Measurements from ENCODE around the gene PLA2G4B.

PLA2G4B gene, protein sequence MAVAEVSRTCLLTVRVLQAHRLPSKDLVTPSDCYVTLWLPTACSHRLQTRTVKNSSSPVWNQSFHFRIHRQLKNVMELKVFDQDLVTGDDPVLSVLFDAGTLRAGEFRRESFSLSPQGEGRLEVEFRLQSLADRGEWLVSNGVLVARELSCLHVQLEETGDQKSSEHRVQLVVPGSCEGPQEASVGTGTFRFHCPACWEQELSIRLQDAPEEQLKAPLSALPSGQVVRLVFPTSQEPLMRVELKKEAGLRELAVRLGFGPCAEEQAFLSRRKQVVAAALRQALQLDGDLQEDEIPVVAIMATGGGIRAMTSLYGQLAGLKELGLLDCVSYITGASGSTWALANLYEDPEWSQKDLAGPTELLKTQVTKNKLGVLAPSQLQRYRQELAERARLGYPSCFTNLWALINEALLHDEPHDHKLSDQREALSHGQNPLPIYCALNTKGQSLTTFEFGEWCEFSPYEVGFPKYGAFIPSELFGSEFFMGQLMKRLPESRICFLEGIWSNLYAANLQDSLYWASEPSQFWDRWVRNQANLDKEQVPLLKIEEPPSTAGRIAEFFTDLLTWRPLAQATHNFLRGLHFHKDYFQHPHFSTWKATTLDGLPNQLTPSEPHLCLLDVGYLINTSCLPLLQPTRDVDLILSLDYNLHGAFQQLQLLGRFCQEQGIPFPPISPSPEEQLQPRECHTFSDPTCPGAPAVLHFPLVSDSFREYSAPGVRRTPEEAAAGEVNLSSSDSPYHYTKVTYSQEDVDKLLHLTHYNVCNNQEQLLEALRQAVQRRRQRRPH

DNA sequence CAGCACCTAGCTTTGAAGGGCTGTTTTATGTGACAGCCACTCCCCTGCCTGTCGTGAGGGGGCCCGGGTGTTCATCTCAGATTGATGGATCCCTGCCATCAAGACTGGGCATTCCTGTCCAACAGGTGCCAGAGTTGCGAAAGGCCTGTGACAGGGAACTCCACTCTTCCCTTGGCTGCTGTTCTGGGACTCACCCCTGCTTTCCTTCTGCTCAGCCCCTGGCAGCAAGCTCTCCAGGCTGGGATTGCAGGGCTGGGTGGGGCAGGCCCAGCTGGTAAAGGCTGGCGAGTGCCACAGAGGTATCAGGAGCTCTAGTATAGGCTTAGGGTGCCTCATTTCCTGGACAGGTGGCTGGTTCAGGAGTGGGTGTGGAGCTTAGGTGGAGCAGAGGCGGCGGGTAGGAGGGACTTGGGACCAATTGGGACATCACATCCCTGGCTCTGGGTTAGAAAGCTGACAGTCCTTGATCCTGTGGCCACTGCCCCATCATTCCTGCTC, at the start of gene PLA2G4B:
Gene PLA2G4B (plus strand): TSS at position 448 of the 498 bp plus-strand sequence. CDS start 67 bp downstream, outside the sequence.
- no peak for DNase-seq (ENCODE audit: low read depth)

DNA sequence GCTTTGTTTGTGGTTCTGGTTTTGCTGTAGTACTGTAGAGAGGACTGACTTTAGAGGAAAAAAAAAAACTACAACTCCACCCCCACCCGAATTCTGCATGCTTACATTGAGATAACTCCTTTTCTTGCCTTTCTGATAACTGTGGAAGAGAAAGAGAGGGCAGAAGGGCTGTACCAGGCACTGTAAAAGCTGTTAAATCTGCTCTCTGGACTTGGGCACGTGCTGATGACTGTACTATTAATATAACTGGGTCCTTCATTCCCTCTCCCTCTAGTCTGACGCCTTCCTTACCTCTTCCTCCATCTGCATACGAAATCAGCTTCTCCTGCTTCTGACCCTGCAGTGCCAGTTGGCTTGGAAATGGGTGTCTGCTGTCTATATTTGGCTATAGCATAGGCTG, 49.4 kb upstream of the PLA2G4B start:
- DNase-seq (ENCODE audit: low read depth): no peak

DNA sequence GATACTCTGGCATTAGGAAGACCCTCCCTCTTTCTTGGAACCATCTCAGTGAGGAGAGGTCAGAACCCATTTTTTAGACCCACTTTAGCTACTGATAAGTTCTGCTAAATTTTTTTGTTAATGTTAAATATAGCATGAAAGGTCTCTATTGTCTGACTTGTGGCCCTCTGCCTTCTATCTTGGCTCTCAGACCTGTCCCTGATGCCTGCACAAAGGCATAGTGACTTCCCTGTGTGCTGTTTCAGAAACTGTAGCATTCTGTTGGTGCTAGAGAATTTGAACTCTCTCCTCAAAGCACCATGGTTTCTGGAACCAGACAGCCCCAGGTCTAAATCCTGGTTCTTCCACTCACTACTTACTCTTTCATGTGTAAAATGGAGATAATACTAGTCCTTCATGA, 49.0 kb upstream of the PLA2G4B start:
- DNase-seq (ENCODE audit: low read depth): no peak

DNA sequence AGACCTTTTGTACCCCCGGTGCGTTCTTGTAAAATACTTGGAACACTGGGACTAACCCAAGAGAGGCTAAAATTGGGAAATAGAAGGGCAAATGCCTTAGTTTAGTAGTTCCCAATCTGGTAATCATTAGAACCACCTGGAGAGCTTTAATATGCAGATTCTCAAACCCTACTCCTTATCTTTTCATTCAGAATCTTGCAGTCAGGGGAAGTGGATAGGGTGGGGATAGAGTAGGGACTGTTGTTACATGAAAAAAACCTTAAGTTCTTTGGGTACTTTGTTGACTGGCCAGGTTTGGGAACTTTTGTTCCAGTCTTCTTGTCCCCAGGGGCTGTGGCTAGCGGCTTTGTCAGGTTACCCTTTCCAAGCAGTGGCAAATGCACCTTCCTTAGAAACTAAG, 48.5 kb upstream of the PLA2G4B start:
- DNase-seq (ENCODE audit: low read depth): no peak

DNA sequence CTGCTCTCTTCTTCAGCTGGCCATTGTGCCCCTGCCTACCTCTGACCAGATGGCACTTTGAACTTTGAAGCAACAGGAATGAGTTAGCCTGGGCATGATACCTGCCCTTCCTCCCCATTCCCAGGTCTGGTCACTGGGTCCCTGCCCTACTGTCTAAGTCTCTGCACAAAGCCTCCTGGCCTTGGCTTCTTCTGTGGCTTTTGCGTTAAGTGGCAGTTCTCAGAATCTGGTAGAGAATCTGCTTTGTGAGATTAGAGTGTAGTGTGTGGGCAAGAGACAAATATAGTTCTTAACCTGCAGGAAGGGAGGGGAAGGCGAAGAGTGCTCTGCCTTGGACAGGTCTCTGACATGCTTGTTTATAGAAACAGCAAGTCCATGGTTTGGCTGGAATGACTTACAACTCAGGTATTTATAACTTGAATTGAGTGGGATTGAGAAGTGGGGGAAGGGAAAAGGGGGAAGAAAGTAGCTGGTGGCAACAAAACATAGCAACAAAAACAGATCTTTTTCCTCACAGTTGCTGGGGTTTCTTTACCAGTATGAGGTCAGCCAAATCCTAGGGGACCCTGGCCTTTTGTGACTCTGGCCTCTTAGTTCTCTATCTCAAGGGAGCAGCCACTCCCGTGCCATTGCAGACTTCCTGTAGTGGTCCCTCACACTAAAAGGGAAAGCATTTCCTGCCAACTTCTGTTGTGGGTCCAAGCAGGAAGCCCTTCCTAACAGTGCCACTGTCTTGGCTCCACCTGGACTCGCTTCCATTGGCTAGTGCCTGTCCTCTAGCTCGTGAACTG, 47.7 kb upstream of the PLA2G4B start:
- DNase-seq (ENCODE audit: low read depth): peak; percentile 82

DNA sequence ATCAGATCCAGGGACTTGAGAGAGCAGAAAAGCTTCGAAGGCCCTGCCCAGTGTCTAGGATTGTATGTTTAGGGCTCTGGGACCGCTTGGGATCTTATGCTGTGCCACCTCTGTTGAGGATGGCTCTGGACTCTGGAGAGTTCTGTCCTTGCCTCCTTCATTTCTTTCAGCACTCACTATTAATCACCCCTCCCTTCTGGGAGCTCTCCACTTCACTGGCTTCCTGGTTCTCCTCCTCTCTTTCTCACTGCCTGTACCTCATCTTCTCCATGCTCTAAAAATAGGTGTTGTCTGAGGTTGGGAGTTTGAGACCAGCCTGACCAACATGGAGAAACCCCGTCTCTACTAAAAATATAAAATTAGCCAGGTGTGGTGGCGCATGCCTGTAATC, 47.1 kb upstream of the PLA2G4B start:
- DNase-seq (ENCODE audit: low read depth): no peak

DNA sequence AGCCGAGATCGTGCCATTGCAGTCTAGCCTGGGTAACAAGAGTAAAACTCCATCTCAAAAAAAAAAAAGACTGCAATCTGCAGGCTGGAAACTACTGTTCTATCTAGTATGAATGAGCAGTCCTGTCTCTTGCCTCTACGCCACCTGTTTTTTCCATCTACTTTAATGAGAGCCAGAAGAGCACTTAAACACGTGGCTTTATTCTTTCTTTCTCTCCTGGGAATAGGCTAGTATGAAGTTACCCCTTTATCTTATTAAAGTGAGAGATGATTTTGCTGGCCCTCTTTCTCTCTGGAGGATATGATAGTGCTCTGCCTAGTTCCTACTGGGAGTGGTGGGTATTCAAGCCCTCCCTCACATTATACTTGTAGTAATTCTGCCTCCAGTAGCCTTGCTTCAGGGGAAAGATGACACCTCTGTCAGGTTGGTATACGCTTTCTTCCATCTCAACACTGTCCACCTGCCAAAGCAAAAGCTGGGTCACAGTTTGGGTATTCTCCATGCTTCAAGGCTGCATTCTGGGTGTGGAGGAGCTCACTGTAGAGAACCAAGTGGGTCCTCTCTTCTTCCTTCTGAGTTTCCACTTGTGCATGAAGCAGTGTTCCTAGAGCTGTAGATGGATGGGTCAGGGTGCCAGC, 46.5 kb upstream of the PLA2G4B start:
- DNase-seq (ENCODE audit: low read depth): no peak

DNA sequence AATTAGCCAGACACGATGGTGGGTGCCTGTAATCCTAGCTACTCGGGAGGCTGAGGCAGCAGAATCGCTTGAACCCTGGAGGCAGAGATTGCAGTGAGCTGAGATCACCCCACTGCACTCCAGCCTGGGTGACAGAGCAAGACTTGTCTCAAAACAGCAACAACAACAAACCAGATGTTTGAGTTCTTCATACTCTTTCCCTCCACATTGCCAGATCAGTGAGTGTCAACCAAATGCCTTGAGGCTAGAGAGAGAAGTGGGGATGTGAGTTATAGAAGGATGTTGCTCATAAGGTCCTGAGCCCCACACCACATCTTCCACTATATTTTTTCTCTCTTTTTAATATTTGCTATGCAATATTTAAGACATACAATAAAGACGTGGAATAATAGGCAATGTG, 44.6 kb upstream of the PLA2G4B start:
- peak; percentile 39 for DNase-seq (ENCODE audit: low read depth)

DNA sequence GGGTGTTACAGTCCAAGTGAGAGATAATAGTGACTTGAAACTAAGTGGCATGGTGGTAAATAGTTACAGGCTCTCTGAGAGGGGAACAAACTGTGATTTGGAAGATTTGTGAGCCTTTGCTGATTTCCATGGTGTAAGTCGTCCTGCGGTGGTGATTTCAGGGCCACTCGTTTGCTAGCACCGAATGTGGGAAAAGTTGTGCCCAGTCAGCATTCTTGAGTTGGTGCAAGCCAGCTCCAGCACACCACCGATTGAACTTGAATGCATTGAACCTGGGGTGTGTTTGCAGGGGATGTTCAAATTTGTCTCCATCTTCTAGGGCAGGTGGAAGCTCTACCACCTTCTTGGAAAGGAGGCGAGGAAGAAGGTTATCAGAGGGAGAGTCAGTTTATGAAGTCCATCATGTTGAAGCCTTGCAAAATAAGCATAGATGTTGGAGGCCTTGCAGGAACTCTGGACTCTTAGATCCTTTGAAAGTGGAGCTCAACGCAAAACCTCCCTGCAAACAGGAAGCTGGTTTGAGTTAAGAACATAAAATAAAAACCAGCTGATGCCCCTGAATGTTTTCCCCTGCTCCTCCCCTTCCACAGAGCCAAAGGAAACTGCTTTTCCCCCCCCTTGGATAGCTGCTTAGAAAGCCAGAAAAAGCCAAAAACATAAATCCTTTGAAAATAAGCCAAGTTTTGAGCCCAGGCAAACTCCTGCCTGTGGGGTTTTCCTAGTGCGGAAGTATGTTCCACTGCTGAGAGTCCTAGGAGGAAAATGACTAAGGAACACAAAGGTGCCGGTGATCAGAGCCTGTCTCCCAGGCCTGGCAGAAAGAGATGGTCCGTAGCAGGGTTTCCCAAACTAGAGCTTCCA, 42.4 kb upstream of the PLA2G4B start:
- DNase-seq (ENCODE audit: low read depth): peak; percentile 56

DNA sequence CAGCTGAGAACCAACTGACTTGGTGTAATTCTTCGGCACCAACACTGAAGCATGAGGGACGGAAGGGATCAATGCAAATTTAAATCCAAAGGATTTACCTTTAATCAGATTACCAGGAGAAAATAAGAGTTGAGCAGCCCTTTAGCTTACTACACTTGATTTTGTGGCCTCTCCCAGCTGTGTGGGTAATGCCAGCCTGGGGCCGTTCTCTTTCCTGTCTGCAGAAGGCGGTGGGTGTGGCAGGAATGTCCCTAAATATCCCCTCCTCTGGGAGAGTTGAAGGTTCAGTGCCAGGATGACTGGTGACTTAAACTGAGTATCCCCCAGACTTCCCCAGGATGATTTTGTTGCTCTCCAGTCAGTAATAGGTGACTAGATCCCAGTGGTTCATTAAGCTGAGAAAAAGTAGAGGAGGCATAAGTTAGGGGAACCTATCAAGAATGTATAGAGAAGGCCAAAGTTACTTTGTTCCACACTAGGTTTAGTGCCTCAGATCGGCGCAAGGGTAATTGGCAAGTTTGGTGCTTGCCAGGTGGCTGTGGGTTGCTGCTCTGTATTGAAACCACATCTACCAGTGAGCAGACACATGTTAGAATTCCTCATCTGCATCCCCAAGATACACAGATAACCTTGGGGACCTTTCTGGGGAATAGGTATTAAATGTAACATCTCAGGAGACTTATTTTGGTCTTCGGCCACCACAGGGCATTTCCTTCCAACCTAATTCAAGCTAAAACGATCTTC, 41.3 kb upstream of the PLA2G4B start:
- DNase-seq (ENCODE audit: low read depth): no peak

DNA sequence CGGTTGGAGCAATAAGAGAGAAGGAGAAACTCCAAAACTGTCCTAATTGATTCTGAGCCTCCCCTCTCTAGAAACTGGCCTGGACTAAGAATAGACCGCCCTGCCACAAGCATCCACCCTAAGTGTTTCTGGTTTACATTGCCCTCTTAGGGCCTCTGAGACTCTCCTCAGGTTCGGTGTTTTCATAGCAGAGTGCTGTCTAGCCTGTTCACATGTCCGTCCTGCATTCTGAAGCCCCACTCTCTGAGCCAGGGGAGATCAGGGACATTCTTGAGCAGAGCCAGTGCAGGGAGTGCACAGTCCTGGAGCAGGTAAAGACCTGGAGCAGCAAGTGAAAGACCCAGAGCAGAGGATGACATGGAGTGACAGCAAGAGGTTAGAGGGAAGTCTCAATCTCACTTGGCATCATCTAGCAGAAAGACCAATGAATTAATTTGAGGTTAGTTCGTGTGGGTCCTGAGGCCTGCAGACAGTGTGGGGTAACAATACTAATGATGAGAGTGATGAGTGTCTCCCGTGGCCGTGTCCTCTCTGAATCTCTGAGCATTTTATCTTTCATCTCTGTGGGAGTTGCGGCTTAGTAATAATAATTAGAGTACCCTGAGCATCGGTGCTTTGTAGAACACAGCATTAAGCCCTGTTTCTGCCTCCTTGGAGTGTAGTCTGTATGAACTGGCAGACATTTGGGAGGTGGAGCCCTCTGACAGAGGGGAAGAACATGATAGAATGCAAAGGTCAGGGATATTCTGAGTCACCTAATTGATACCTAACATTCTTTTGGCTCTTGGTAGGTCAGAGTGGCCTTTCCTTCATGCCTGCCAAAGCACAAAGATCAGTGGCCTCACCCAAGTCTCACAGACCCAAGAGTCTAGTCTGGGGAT, 39.8 kb upstream of the PLA2G4B start:
- DNase-seq (ENCODE audit: low read depth): no peak

DNA sequence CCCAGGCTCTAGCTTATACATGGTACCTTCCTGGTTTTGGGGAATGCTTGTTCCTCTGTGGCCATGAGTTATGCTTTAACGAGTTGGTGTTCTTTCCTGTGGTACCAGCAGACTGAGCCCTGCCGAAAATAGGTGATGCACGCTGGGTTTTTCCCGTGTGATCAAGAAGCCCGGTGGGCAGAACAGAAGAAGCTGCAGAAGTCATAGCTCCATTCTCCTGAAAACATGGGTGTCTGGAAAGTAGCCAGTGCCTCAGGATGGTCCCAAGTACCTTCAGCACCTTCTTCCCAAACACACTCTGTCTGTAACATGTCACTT, 39.2 kb upstream of the PLA2G4B start:
- DNase-seq (ENCODE audit: low read depth): no peak

DNA sequence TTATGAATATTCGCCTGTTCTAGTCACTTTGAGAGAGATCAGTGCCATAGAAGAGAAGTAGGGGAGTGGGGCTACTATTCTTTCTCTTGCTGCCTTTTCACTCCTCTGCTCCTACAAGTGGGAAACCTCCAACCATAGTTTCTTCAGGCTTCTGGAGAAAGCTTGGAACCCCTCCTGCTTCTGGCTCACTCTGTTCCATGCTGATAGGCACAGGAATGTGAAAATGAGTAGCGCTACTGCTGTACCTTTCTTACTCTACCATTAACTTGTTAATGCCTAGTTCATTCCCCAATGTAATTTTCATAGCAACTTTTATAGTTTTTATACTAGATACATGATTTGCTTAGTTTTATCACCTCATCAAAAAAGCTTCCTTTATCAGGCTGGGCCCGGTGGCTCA, 37.5 kb upstream of the PLA2G4B start:
- no peak for DNase-seq (ENCODE audit: low read depth)

DNA sequence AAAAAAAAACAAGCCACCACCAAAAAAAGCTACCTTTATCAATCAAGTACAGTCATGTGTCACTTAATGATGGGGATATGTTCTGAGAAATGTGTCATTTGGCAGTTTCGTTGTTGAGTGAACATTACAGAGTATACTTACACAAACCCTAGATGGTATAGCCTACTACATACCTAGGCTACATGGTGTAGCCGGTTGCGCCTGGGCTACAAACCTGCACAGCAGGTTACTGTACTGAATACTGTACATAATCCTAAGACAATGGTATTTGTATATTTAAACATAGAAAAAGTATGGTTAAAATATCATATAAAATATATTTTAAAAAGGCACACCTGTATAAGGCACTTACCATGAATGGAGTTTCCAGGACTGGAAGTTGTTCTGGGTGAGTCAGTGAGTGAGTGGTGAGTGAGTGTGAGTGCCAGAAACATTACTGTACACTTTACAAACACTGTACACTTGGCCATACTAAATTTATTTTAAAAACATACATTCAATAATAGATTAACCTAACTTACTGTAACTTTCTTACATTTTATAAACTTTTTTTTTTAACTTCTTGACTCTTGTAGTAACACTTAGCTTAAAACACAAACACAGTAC, 36.7 kb upstream of the PLA2G4B start:
- peak; percentile 60 for DNase-seq (ENCODE audit: low read depth)

DNA sequence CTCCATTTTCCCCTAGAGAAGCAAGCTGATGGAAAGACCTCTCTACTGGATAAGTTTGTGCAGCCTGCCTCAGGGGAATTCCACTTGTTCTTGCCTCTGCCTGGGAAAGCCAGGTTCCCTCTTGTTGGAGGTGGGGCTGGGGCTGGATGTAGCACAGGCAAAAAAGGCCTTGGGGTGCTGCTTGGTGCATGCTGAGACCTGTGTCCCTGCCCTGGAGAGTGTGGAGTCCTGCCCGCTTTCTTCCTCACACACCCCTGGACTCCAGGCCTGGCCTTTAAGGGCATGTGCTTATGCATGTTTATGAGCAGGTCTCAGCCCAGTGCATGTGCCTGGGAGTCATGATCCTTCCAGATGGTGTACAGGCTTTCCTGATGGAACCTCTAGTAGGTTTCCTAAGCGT, 34.3 kb upstream of the PLA2G4B start:
- DNase-seq (ENCODE audit: low read depth): no peak

DNA sequence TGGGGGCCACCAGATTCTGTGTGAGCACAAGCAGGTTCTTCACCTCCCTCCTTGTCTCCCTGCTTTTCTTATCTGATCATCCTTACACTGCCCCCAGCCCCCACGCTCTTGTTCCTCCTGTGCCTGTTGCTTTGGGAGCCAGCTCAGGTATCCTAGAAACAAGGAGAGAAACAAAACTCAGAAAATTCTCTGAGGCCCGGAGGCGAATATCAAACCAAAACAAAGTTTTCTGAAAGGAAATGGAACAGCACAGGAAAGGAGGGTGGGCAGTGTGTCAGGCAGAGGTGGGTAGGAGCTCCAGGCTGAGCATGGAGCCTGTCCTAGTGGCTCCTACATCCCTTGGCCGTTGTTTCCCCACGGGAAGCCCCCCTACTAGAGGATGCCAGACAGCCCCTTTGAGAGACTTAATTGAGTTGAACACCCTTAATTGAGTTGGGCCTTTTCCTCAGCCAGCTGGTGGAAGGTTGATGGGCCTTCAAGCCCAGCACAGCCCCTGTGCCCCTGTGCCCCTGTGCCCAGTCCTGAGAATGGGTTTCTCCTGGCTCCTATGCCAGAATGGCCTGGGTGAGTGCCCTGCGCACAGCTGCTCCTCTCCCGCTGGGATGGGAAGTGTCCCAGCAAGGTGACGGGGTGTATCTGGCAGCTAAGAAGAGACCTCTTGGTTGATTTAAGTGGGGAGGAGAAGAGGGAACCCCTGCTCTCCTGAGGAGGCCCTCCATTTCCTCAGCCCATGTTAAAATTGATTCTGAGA, 33.6 kb upstream of the PLA2G4B start:
- no peak for DNase-seq (ENCODE audit: low read depth)

DNA sequence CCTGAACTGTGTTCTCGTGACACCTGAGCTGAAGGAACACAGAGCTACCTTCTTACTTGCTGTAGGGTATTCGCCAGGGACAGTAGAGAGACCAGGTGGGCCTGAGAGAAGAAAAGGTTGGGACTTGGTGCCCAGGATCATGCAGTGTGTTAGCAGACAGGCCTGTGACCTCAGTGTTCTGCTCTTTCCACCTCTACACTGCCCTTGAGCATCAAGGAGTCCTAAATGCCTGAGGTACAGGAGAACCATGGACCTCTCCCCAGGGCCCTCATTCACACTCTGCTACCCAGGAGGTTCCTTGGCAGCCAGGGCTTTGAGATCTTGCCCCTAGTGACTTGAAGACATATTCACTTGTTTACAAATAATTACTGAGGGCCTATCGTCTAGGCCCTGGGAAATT, 32.9 kb upstream of the PLA2G4B start:
- no peak for DNase-seq (ENCODE audit: low read depth)
